ENCODE data around the gene MTA1.

The MTA1 gene

GRCh38 chr14:105411017-105411941 is 8.3 kb upstream of the MTA1 start:
- FAIRE-seq: no peak

- no peak for FAIRE-seq
Observed at GRCh38 chr14:105411985-105412770, 7.4 kb upstream of the MTA1 start.

GRCh38 chr14:105412771-105413543 is 6.7 kb upstream of the MTA1 start:
- FAIRE-seq: no peak

GRCh38 chr14:105413544-105413886 is 6.1 kb upstream of the MTA1 start:
- FAIRE-seq: no peak

GRCh38 chr14:105414456-105415371 is 4.9 kb upstream of the MTA1 start:
- FAIRE-seq: no peak

GRCh38 chr14:105415481-105416428 is 3.9 kb upstream of the MTA1 start:
- no peak for FAIRE-seq

GRCh38 chr14:105416671-105417070 is 3.0 kb upstream of the MTA1 start:
- FAIRE-seq: no peak

- no peak for FAIRE-seq
Observed at GRCh38 chr14:105417690-105418121, 1.9 kb upstream of the MTA1 start.

GRCh38 chr14:105418269-105419194 is 1.1 kb upstream of the MTA1 start:
- FAIRE-seq: no peak

GRCh38 chr14:105420101-105420973 is 710 bp downstream of the MTA1 start:
- no peak for FAIRE-seq

GRCh38 chr14:105420974-105421674 is 1.5 kb downstream of the MTA1 start:
- FAIRE-seq: no peak

GRCh38 chr14:105421723-105422615 is 2.3 kb downstream of the MTA1 start:
- FAIRE-seq: no peak

- no peak for FAIRE-seq
Observed at GRCh38 chr14:105422695-105423487, 3.3 kb downstream of the MTA1 start.

GRCh38 chr14:105423488-105424195 is 4.0 kb downstream of the MTA1 start:
- FAIRE-seq: no peak

- no peak for FAIRE-seq
Observed at GRCh38 chr14:105424861-105425260, 5.2 kb downstream of the MTA1 start.

All from islet of Langerhans (tissue), 1 donor.